Left lobe of liver (tissue), 2 donors: Measurements from ENCODE around the gene ANKRD16. TPM values are rescaled to one million over a fixed set of nuclear protein-coding genes. Genes with fewer than 3 reads are reported as not detected.
"Not testable (repeated sequence)": the region's sequence is repeated elsewhere in the genome, so short reads cannot be mapped to it uniquely, and the experiment has no call there.

Source experiments
- ATAC-seq: fragments of 200-7000 bp; cut with Tn5 transposase; one replicate; pipeline ENCODE4 v1.9.1; 2020; ENCODE audit warnings: mild to moderate bottlenecking, moderate library complexity
- DNase-seq: peaks from one replicate; pipeline ENCODE4 v3.0.0-alpha.2; 2020; ENCODE audit warnings: low spot score
- total RNA-seq: library from RNA; stranded (reverse); gene quantifications from one replicate; pipeline ENCODE4 v1.2.1, GENCODE V29; 2021
- donor health status: DM: no; HTN: no; CAD: no; lungs with moderate emphysema.
- donor health status: DM: no; HTN: yes; CAD: no.

The ANKRD16 gene
- total RNA-seq, 1 donor from 2014 or later, result 6.6 TPM

DNA sequence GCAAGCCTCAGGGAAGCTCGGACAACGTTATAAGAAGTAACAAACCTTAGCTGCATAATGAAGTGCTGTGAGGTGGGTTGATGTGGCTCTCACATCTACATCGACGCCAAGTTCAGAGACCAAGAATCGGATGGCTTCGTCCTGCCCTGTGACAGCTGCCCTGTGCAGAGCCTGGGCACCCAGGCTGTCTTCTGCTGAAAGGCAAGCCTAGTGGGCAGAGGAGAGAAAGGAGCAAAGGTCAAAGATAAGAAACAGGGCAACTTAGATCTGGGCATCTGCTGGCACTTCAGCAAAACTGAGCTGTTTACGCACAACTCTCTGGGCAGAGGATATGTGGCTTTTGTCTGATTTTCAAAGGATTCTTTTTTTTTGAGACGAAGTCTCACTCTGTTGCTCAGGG, 6.7 kb downstream of the ANKRD16 start:
- peak; percentile 95 for ATAC-seq
- DNase-seq, result peak; percentile 50

- not testable (repeated sequence) for ATAC-seq, DNase-seq
Measured at GRCh38 chr10:5877041-5877440, 12.7 kb downstream of the ANKRD16 start.

DNA sequence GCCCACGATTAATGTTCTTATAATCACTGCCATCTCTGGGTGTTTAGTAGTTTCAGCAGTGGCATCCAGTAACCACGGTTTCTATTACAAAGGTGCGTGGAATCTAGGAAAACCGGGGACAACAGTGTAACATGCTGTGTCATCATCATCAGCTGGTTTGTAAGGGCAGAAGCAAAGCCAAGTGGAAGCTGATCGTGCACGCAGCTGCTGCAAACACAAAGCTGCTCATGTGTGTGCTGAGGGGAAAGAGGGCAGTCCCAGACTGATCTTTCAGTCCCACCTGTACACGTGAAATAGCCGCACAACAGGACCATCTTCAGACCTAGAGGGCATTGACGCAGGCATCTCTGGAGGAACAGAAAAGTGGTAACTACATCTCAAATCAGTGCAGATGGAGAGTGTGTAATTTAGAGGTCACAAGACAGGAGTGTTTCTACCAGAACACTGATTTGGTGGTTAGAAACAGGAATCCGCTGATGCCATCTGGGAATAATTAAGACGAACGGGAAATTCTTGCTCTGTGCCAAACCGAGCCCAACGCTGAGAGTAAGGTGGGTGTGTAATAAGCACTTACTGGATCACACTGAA, 13.4 kb downstream of the ANKRD16 start:
- DNase-seq (no peak), ATAC-seq (no peak)

- peak; percentile 67 for DNase-seq
- peak; percentile 98 for ATAC-seq
Measured at GRCh38 chr10:5873515-5873995, 16.1 kb downstream of the ANKRD16 start.

DNA sequence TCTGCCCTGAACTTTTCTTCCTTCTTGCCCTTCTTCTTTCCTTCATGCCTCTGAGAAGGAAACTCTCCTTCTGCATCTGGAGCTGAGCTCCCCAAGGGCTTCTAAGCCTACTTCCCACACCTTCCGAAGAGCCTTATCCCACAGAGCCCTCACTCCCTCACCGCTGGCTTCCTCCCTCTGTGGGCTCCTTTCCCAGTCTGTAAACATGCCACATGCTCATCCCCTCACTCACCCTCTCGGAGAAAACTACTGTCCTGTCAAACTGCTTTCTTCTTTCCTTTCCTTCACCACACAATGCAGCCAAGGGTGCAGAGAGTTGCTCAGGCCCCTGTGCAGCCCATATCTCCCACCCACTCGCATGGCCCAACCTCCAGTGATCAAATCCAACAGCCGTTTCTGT, 18.1 kb downstream of the ANKRD16 start:
- DNase-seq (no peak), ATAC-seq (no peak)

DNA sequence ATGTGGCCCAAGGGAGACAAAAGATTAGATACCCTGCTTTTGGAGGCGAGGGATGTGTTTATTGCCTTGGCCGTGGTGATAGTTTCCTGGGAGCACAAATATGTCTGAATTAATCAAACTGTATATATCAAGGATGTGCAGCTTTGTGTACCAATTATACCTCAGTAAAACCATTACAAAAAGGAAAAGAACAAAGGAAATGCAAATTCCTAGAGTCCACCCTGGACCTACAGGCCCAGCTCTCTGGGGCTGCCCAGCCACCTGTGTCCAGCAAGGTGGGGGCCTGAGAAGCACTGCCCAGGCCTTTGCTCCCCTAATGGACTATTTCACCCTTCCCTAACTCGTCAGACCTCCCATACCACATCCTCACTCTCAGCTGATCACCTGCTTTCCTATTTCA, 20.5 kb downstream of the ANKRD16 start:
- no peak for ATAC-seq
- no peak for DNase-seq

DNA sequence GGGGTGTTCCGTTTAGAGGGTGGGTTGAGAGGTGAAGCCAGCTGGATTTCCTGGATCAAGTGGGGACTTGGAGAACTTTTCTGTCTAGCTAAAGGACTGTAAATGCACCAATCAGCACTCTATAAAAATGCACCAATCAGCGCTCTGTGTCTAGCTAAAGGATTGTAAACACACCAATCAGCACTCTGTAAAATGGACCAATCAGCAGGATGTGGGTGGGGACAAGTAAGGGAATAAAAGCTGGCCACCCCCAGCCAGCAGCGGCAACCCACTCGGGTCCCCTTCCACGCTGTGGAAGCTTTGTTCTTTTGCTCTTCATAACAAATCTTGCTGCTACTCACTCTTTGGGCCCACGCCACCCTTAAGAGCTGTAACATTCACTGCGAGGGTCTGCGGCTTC, 21.3 kb downstream of the ANKRD16 start:
- ATAC-seq, DNase-seq: not testable (repeated sequence)

DNA sequence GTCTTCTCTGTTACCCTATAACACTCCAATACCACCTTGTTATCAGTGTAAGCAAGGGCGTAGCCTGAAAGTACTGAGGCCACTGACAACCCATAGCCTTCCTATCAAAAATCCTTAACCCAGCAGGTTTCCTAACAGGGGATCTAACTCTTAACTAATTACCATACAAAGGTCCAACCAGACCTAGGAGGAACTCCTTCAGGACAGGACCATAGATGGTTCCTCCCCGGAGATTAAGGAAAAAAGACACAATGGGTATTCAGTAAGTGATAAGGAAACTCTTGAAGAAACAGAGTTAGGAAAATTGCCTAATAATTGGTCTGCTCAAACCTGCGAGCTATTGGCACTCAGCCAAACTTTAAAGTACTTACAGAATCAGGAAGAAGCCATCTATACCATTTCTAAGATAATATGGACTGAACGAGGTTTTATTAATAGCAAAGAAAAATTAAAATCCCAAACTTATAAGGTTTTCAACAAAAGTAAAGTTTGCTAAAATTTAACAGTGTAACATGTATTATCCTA, 22.5 kb downstream of the ANKRD16 start:
- ATAC-seq, DNase-seq: not testable (repeated sequence)

DNA sequence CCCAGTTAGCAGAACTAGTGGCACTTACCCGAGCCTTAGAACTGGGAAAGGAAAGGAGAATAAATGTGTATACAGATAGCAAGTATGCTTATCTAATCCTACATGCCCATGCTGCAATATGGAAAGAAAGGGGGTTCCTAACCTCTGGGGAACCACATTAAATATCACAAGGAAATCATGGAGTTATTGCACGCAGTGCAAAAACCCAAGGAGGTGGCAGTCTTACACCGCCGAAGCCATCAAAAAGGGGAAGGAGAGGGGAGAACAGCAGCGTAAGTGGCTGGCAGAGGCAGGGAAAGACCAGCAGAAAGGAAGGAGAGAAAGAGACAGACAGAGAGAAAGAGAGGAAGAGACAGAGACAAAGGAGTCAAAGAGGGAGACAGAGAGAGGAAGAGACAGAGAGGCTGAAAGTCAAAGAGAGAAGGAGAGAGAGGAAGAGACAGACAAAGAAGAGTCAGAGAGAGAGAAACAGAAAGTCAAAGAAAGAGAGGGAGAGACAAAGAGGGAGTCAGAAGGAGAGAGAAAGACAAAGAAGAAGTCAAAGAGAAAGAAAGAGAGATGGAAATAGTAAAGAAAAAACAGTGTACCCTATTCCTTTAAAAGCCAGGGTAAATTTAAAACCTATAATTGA, 23.1 kb downstream of the ANKRD16 start:
- not testable (repeated sequence) for ATAC-seq, DNase-seq

DNA sequence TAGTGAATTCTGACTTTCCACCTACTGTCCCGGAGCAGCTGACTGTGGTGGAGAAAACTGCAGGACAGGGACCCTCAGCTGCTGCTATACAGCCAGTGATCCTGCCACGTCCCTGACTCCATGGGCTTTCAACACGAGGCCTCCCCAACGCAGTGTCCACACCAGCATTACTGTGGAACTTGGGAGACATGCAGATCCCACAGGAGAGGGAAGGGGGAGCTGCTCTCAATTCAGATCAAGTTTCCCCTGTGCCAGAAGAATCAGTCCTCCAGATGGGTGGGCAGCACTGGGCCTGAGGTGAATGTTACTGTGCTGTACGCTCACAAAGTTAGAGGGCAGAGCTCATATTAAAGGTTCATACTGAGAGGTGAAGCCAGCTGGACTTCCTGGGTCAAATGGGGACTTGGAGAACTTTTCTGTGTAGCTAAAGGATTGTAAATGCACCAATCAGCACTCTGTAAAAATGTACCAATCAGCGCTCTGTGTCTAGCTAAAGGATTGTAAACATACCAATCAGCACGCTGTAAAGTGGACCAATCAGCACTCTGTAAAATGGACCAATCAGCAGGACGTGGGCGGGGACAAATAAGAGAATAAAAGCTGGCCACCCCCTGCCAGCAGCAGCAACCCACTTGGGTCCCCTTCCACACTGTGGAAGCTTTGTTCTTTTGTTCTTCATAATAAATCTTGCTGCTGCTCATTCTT, 26.6 kb downstream of the ANKRD16 start:
- ATAC-seq, DNase-seq: not testable (repeated sequence)

DNA sequence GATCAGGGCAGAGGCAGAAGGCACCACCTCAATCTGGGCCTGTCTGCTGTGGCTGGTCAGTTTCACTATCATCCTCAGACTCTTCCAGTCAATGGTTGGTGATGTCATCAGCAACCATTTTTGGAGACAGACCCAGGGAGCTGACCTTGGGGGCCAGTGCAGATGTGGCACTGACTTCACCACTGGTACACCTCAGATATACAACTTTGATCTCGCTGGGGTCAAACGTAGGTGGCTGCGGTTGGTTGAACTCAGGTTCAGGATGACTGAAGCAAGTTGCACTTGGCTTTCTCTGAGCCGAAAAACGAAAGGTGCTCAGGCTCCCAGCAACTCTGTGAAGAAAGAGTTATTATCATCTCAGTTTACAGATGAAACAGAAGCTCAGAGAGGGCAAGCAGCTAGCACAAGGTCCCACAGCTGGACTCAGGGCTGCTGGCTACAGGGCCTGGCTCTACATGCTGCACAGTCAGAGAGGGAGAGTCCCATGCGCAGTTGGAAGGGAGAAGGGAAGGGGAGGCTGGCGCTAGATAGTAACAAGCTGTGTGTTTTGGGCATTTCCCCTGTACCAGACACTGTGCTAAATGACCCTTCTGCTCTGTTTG, 27.2 kb downstream of the ANKRD16 start:
- no peak for ATAC-seq
- no peak for DNase-seq

- no peak for DNase-seq
- peak; percentile 20 for ATAC-seq
Measured at GRCh38 chr10:5860066-5860465, 29.6 kb downstream of the ANKRD16 start.

- ATAC-seq, result no peak
Measured at GRCh38 chr10:5858811-5859210, 30.9 kb downstream of the ANKRD16 start.

DNA sequence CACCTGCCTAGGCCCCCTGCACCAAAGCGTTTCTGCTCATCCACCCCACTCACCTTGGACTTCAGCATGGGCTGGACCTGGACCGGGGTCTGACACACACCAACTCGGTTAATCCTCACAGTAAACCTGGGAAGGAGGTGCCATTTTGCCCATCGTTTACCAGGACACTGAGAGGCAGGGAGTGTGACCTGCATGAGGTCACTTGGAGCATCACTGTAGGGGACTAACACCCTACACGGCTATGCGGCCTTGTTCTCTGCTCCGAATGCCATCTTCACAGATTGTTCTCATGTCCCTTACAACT, 33.0 kb downstream of the ANKRD16 start:
- DNase-seq (no peak), ATAC-seq (no peak)

More at GRCh38 chr10:5858811-5859210, 30.9 kb downstream of the ANKRD16 start:
- no peak for DNase-seq

- ATAC-seq (no peak), DNase-seq (no peak)
Measured at GRCh38 chr10:5855979-5856700, 33.6 kb downstream of the ANKRD16 start.

- DNase-seq, result no peak
- no peak for ATAC-seq
Measured at GRCh38 chr10:5854131-5854475, 35.6 kb downstream of the ANKRD16 start.

GRCh38 chr10:5846667-5847066, 43.0 kb downstream of the ANKRD16 start:
- not testable (repeated sequence) for ATAC-seq, DNase-seq

DNA sequence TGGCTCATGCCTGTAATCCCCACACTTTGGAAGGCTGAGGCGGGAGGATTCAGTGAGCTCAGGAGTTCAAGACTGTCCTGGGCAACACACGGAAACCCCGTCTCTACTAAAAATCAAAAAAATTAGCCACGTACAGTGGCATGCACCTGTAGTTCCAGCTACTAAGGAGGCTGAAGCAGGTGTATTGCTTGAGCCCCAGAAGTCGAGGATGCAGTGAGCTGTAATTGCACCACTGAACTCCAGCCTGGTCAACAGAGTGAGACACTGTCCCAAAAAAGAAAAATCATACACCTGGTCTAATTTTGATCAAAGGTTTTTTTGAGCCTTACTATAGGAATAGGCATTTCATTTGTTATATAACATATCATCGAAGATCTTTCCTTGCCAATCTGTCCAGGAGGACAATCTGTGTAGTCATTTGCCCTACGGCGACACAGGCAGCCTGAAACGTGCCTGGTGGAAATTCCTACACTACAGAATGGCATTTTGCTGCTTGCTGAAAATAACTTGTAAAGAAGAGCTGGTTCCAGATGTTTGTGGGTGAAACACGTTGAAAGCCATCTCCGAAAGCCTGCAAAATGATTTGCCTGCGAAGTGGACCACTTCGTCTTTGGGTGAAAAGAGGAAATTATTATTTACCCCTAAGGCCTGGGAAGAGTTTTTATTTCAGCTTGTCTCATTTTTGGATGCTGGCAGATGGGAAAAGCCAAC, 45.2 kb downstream of the ANKRD16 start:
- DNase-seq, result no peak
- no peak for ATAC-seq

DNA sequence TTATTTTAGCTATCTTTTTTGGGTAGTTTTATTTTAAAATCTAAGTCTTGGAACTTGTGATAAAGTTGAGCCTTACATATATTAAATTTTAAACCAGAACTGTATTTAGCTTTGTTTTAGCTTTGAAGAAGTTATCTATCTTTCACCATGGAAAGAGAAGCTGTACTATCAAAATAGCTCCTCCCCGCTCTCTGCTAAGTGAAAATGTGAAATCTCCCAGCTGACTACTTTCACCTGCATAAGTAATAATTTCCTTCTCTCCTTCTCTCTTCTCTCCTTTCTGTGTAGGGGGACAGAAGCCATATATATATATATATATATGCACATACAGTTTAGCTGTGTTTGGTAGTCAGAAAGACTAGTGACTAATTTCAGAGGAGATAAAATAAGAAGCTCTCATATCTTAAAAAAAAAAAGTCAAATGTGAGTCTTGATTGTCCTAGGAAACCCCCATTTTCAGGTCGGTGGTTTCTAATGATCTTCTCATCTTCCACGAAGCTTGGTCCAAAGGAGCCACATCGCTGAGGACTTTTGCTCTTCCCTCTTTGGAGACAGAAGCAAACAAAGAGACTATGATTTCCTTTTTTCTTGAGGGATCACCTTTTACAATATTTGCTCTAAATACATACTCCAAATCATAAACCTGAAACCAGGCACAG, 45.9 kb downstream of the ANKRD16 start:
- DNase-seq (no peak), ATAC-seq (no peak)

DNA sequence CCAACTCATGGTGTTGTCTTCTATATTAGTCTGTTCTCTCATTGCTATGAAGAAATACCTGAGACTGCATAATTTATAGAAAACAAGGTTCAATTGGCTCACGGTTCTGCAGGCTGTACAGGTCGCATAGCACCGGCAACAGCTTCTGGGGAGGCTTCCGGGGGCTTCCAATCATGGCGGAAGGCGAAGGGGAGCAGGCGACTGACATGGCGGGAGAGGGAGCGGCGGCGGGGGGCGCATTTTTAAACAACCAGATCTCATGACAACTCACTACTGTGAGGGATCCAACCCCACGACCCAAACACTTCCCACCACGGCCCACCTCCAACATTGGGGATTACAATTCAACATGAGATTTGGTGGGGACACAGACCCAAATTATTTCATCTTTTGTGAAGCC, 47.7 kb downstream of the ANKRD16 start:
- ATAC-seq (no peak), DNase-seq (no peak)
